Mesothelial cell of epicardium (in vitro differentiated cells): ENCODE results near the gene RS1. TPM values are rescaled to one million over a fixed set of nuclear protein-coding genes. Genes with fewer than 3 reads are reported as not detected.

ENCODE experiments used
- DNase-seq, 2 experiments: peaks; one replicate each; pipeline ENCODE4 v3.0.0; 2021; ENCODE audit warnings: low spot score in 2 of 2; ENCODE audit not compliant: unreplicated experiment in 2 of 2
- H3K27ac Mint-ChIP-seq: 2 replicates; pipeline ENCODE4 v1.8.0; 2021; ENCODE audit warnings: mixed read lengths
- H3K27me3 Mint-ChIP-seq: 2 replicates; pipeline ENCODE4 v1.8.0; 2021; ENCODE audit warnings: low read depth, mixed read lengths
- H3K36me3 Mint-ChIP-seq: 2 replicates; pipeline ENCODE4 v1.8.0; 2021; ENCODE audit warnings: mixed read lengths
- H3K4me1 Mint-ChIP-seq: 2 replicates; pipeline ENCODE4 v1.8.0; 2021; ENCODE audit warnings: mixed read lengths
- H3K4me3 Mint-ChIP-seq: 2 replicates; pipeline ENCODE4 v1.8.0; 2021; ENCODE audit warnings: mild to moderate bottlenecking, moderate library complexity, mixed read lengths
- H3K9me3 Mint-ChIP-seq: 2 replicates; pipeline ENCODE4 v1.8.0; 2021; ENCODE audit warnings: mixed read lengths
- CTCF ChIP-seq: fragments of 200-600 bp; sonication (generic); IDR thresholded peaks from one replicate; pipeline ENCODE4 v1.5.0; 2021; ENCODE audit warnings: antibody characterized with exemption; ENCODE audit not compliant: unreplicated experiment
- total RNA-seq: library from RNA; stranded (reverse); gene quantifications from 3 replicates; pipeline ENCODE4 v1.2.1, GENCODE V29; 2021

The RS1 gene
- total RNA-seq, 1 donor from 2014 or later = not detected

GRCh38 chrX:18702362-18703195, 30.7 kb upstream of the RS1 start:
- H3K36me3 Mint-ChIP-seq = no peaks in the 10 kb centered on the region
- H3K27me3 Mint-ChIP-seq = no peaks in the 10 kb centered on the region
- H3K4me3 Mint-ChIP-seq = no peak overlapping the region
- H3K4me1 Mint-ChIP-seq = no peaks in the 10 kb centered on the region
- no peak for DNase-seq
- TF ChIP-seq CTCF = no peak
- peaks cover 3% of the 10 kb centered on the region for H3K9me3 Mint-ChIP-seq
- no peak overlapping the region for H3K27ac Mint-ChIP-seq

GRCh38 chrX:18701621-18702361, 29.9 kb upstream of the RS1 start:
- H3K27ac Mint-ChIP-seq = no peak overlapping the region
- peaks cover 7% of the 10 kb centered on the region for H3K9me3 Mint-ChIP-seq
- DNase-seq = no peak

GRCh38 chrX:18698737-18699650, 27.1 kb upstream of the RS1 start:
- Mint-ChIP-seq H3K27me3 (no peaks in the 10 kb centered on the region), H3K36me3 (peaks cover 1% of the 10 kb centered on the region), H3K27ac (no peak overlapping the region), H3K4me3 (no peak overlapping the region), H3K9me3 (peaks cover 23% of the 10 kb centered on the region), H3K4me1 (no peaks in the 10 kb centered on the region)
- no peak for DNase-seq
- no peak for TF ChIP-seq CTCF

More at GRCh38 chrX:18701621-18702361, 29.9 kb upstream of the RS1 start:
- Mint-ChIP-seq H3K27me3 (no peaks in the 10 kb centered on the region), H3K36me3 (no peaks in the 10 kb centered on the region), H3K4me3 (no peak overlapping the region), H3K4me1 (no peaks in the 10 kb centered on the region)
- no peak for TF ChIP-seq CTCF

- Mint-ChIP-seq H3K27ac (no peak overlapping the region), H3K36me3 (peaks cover 1% of the 10 kb centered on the region), H3K4me3 (no peak overlapping the region), H3K4me1 (peaks cover 9% of the 10 kb centered on the region), H3K27me3 (no peaks in the 10 kb centered on the region), H3K9me3 (peaks cover 30% of the 10 kb centered on the region)
- no peak for DNase-seq
- TF ChIP-seq CTCF = no peak
Observed at GRCh38 chrX:18696653-18697052, 24.7 kb upstream of the RS1 start.

- H3K4me3 Mint-ChIP-seq = no peak overlapping the region
- DNase-seq = no peak
- peaks cover 11% of the 10 kb centered on the region for H3K4me1 Mint-ChIP-seq
- peaks cover 1% of the 10 kb centered on the region for H3K36me3 Mint-ChIP-seq
- H3K27ac Mint-ChIP-seq = no peak overlapping the region
- peaks cover 47% of the 10 kb centered on the region for H3K9me3 Mint-ChIP-seq
- TF ChIP-seq CTCF = no peak
- no peaks in the 10 kb centered on the region for H3K27me3 Mint-ChIP-seq
Observed at GRCh38 chrX:18692541-18692940, 20.6 kb upstream of the RS1 start.
